Measurements from ENCODE around the gene PFKFB4. TPM values are rescaled to one million over a fixed set of nuclear protein-coding genes. Genes with fewer than 3 reads are reported as not detected.
A peak's percentile ranks its signal among the peaks of the same experiment; 100 is the strongest.

The PFKFB4 gene
- polyA plus RNA-seq, 1 experiment: 6.1 TPM

- POLR2A ChIA-PET: no interaction called here
- no peak for TF ChIP-seq CTCF (IDR thresholded peaks at IDR 0.05; ENCODE audit: low read depth, low read length)
- H3K9me3 ChIP-seq (ENCODE audit: control insufficient read depth, insufficient read depth, low read length): no peaks in the 10 kb centered on the region
- no peaks in the 10 kb centered on the region for H3K27me3 ChIP-seq (ENCODE audit: control insufficient read depth, insufficient read depth, low read length)
- no peak overlapping the region for H3K4me3 ChIP-seq (ENCODE audit: low read depth, low read length)
- DNase-seq (ENCODE audit: low read depth, low spot score): no peak
- CTCF ChIA-PET: interaction anchor here (0.5 to 2.5 kb wide), 13 partner anchors 10 to 364 kb away, joined by 3 to 12 read pairs (median 3); partner anchors contain the start of genes SHISA5 and SLC26A6
- no peak overlapping the region for H3K27ac ChIP-seq (ENCODE audit: low read depth, low read length)
Measured at GRCh38 chr3:48558493-48559134, 2.0 kb upstream of the PFKFB4 start.

GRCh38 chr3:48555949-48556795 is 431 bp downstream of the PFKFB4 start:
- Histone ChIP-seq H3K27me3 (ENCODE audit: control insufficient read depth, insufficient read depth, low read length) (no peaks in the 10 kb centered on the region), H3K27ac (ENCODE audit: low read depth, low read length) (no peak overlapping the region), H3K4me3 (ENCODE audit: low read depth, low read length) (peak overlapping the region; percentile 82), H3K9me3 (ENCODE audit: control insufficient read depth, insufficient read depth, low read length) (no peaks in the 10 kb centered on the region)
- TF ChIP-seq CTCF (IDR thresholded peaks at IDR 0.05; ENCODE audit: low read depth, low read length): no peak
- ChIA-PET POLR2A (interaction anchor here (0.6 to 1.8 kb wide), 3 partner anchors 37 to 79 kb away, joined by 3 read pairs; partner anchors contain the start of gene SLC26A6), CTCF (interaction anchor here (0.6 to 1.6 kb wide), 6 partner anchors 14 to 1270 kb away, joined by 3 to 5 read pairs (median 4); no protein-coding TSS in a partner anchor)
- DNase-seq (ENCODE audit: low read depth, low spot score): no peak

- no peaks in the 10 kb centered on the region for H3K9me3 ChIP-seq (ENCODE audit: control insufficient read depth, insufficient read depth, low read length)
- no peak for TF ChIP-seq CTCF (IDR thresholded peaks at IDR 0.05; ENCODE audit: low read depth, low read length)
- DNase-seq (ENCODE audit: low read depth, low spot score): no peak
- ChIA-PET CTCF (interaction anchor here (0.6 to 1.6 kb wide), 3 partner anchors 18 to 119 kb away, joined by 4 to 5 read pairs (median 5); no protein-coding TSS in a partner anchor), POLR2A (interaction anchor here (1.8 kb wide), 1 partner anchor 80 kb away, joined by 3 read pairs; the partner anchor contains the start of gene SLC26A6)
- no peak overlapping the region for H3K4me3 ChIP-seq (ENCODE audit: low read depth, low read length)
- no peak overlapping the region for H3K27ac ChIP-seq (ENCODE audit: low read depth, low read length)
- no peaks in the 10 kb centered on the region for H3K27me3 ChIP-seq (ENCODE audit: control insufficient read depth, insufficient read depth, low read length)
Measured at GRCh38 chr3:48555231-48555948, 1.2 kb downstream of the PFKFB4 start.

GRCh38 chr3:48553886-48554845 is 2.4 kb downstream of the PFKFB4 start:
- no peak for TF ChIP-seq CTCF (IDR thresholded peaks at IDR 0.05; ENCODE audit: low read depth, low read length)
- ChIA-PET CTCF (interaction anchor here (0.6 to 1.4 kb wide), 3 partner anchors 10 to 132 kb away, joined by 3 to 9 read pairs (median 3); partner anchors contain the start of genes NCKIPSD and UCN2), POLR2A (no interaction called here)
- no peaks in the 10 kb centered on the region for H3K27me3 ChIP-seq (ENCODE audit: control insufficient read depth, insufficient read depth, low read length)
- no peak for DNase-seq (ENCODE audit: low read depth, low spot score)
- H3K27ac ChIP-seq (ENCODE audit: low read depth, low read length): no peak overlapping the region
- H3K4me3 ChIP-seq (ENCODE audit: low read depth, low read length): no peak overlapping the region
- H3K9me3 ChIP-seq (ENCODE audit: control insufficient read depth, insufficient read depth, low read length): no peaks in the 10 kb centered on the region
